HG02943 (cell line): ENCODE measurements around the gene NRXN3.

ENCODE experiments used
- ATAC-seq: cut with Tn5 transposase; IDR thresholded peaks from one replicate; pipeline ENCODE4 v1.9.1; 2021; ENCODE audit warnings: mild to moderate bottlenecking, low read depth, moderate library complexity; ENCODE audit not compliant: unreplicated experiment

Gene NRXN3

GRCh38 chr14:78170203-78170602 is at the start of gene NRXN3:
Gene NRXN3, plus strand, starts transcription at chr14:78170373. Its CDS starts 72,721 bp downstream, at chr14:78243094.
- ATAC-seq: no peak

- no peak for ATAC-seq
Measured at GRCh38 chr14:78122436-78122835, 47.7 kb upstream of the NRXN3 start.

GRCh38 chr14:78123650-78124253 is 46.4 kb upstream of the NRXN3 start:
- no peak for ATAC-seq

- no peak for ATAC-seq
Measured at GRCh38 chr14:78127961-78128360, 42.2 kb upstream of the NRXN3 start.

- ATAC-seq: no peak
Measured at GRCh38 chr14:78129375-78129774, 40.8 kb upstream of the NRXN3 start.

GRCh38 chr14:78130356-78130755 is 39.8 kb upstream of the NRXN3 start:
- ATAC-seq: no peak

GRCh38 chr14:78131201-78131600 is 39.0 kb upstream of the NRXN3 start:
- no peak for ATAC-seq

- no peak for ATAC-seq
Measured at GRCh38 chr14:78131616-78132015, 38.6 kb upstream of the NRXN3 start.

- ATAC-seq: no peak
Measured at GRCh38 chr14:78135450-78135891, 34.7 kb upstream of the NRXN3 start.

- ATAC-seq: no peak
Measured at GRCh38 chr14:78136695-78137094, 33.5 kb upstream of the NRXN3 start.

GRCh38 chr14:78141590-78141989 is 28.6 kb upstream of the NRXN3 start:
- ATAC-seq: no peak

- no peak for ATAC-seq
Measured at GRCh38 chr14:78142998-78143397, 27.2 kb upstream of the NRXN3 start.

GRCh38 chr14:78143489-78144145 is 26.6 kb upstream of the NRXN3 start:
- no peak for ATAC-seq

GRCh38 chr14:78152201-78153063 is 17.7 kb upstream of the NRXN3 start:
- ATAC-seq: no peak

GRCh38 chr14:78153064-78153341 is 17.2 kb upstream of the NRXN3 start:
- ATAC-seq: no peak

GRCh38 chr14:78154827-78155226 is 15.3 kb upstream of the NRXN3 start:
- ATAC-seq: no peak

- ATAC-seq: no peak
Measured at GRCh38 chr14:78156196-78156595, 14.0 kb upstream of the NRXN3 start.

- no peak for ATAC-seq
Measured at GRCh38 chr14:78157494-78158437, 12.4 kb upstream of the NRXN3 start.

GRCh38 chr14:78162202-78162601 is 8.0 kb upstream of the NRXN3 start:
- no peak for ATAC-seq

- ATAC-seq: no peak
Measured at GRCh38 chr14:78164226-78164853, 5.8 kb upstream of the NRXN3 start.
